Measurements from ENCODE around the gene TMEM121B.

Gene TMEM121B

GRCh38 chr22:17087498-17088131 is 33.5 kb downstream of the TMEM121B start:
- no peak for DNase-seq

GRCh38 chr22:17086788-17087497 is 34.2 kb downstream of the TMEM121B start:
- no peak for DNase-seq

- DNase-seq: no peak
These were observed 34.9 kb downstream of the TMEM121B start for GRCh38 chr22:17086296-17086695.

- DNase-seq: no peak
These were observed 35.6 kb downstream of the TMEM121B start for GRCh38 chr22:17085277-17086181.

- DNase-seq: peak; percentile 86
These were observed 36.4 kb downstream of the TMEM121B start, which contains the start of gene IL17RA for GRCh38 chr22:17084554-17085276. Gene IL17RA, plus strand, starts transcription at chr22:17085000. Its CDS starts 92 bp downstream, at chr22:17085092.

GRCh38 chr22:17083811-17084441 is 37.2 kb downstream of the TMEM121B start:
- no peak for DNase-seq

GRCh38 chr22:17083255-17083654 is 37.9 kb downstream of the TMEM121B start:
- DNase-seq: no peak

- DNase-seq: no peak
These were observed 41.6 kb downstream of the TMEM121B start for GRCh38 chr22:17079572-17079971.

GRCh38 chr22:17077255-17077654 is 43.9 kb downstream of the TMEM121B start:
- DNase-seq: no peak

- DNase-seq: no peak
These were observed 46.5 kb downstream of the TMEM121B start for GRCh38 chr22:17074648-17075002.

GRCh38 chr22:17072877-17073276 is 48.3 kb downstream of the TMEM121B start:
- no peak for DNase-seq

Data from NCI-H1105 treated with DMSO at 0.1 percent for 48 hours (cell line).